ENCODE results near the gene AP2A1.
"Not testable (repeated sequence)": the region's sequence is repeated elsewhere in the genome, so short reads cannot be mapped to it uniquely, and the experiment has no call there.

Gene AP2A1

GRCh38 chr19:49766930-49767299 lies at the start of gene AP2A1:
Gene AP2A1 (plus strand): TSS chr19:49767001. CDS start chr19:49767134, 133 bp downstream.
- DNase-seq: no peak

GRCh38 chr19:49718511-49718910 lies 48.3 kb upstream of the AP2A1 start:
- DNase-seq: no peak

GRCh38 chr19:49718991-49719390 lies 47.8 kb upstream of the AP2A1 start:
- DNase-seq: no peak

- DNase-seq: not testable (repeated sequence)
These were observed 47.4 kb upstream of the AP2A1 start for GRCh38 chr19:49719420-49719819.

GRCh38 chr19:49727217-49728030 lies 39.4 kb upstream of the AP2A1 start:
- no peak for DNase-seq

GRCh38 chr19:49730166-49730565 lies 36.6 kb upstream of the AP2A1 start:
- DNase-seq: no peak

GRCh38 chr19:49738268-49738667 lies 28.5 kb upstream of the AP2A1 start:
- no peak for DNase-seq

GRCh38 chr19:49739098-49739497 lies 27.7 kb upstream of the AP2A1 start:
- no peak for DNase-seq

GRCh38 chr19:49739933-49740332 lies 26.9 kb upstream of the AP2A1 start:
- no peak for DNase-seq

GRCh38 chr19:49741210-49741844 lies 25.5 kb upstream of the AP2A1 start:
- no peak for DNase-seq

GRCh38 chr19:49744946-49745381 lies 21.8 kb upstream of the AP2A1 start:
- DNase-seq: no peak

GRCh38 chr19:49746206-49746958 lies 20.4 kb upstream of the AP2A1 start:
- DNase-seq: peak; percentile 10 to 69 (median 30)

- no peak for DNase-seq
These were observed 17.6 kb upstream of the AP2A1 start for GRCh38 chr19:49749055-49749716.

- no peak for DNase-seq
These were observed 17.0 kb upstream of the AP2A1 start for GRCh38 chr19:49749771-49750170.

- no peak for DNase-seq
These were observed 14.1 kb upstream of the AP2A1 start for GRCh38 chr19:49752701-49753100.

GRCh38 chr19:49755956-49756355 lies 10.8 kb upstream of the AP2A1 start:
- no peak for DNase-seq

GRCh38 chr19:49758292-49758691 lies 8.5 kb upstream of the AP2A1 start:
- no peak for DNase-seq

- DNase-seq: no peak
These were observed 5.6 kb upstream of the AP2A1 start for GRCh38 chr19:49761249-49761624.

GRCh38 chr19:49761625-49762311 lies 5.0 kb upstream of the AP2A1 start:
- peak in 2 of 6 experiments; percentile 4 to 8 for DNase-seq

GRCh38 chr19:49763230-49763629 lies 3.6 kb upstream of the AP2A1 start, which contains the start of gene TSKS:
Gene TSKS (minus strand): TSS chr19:49763306. CDS start chr19:49763247, 59 bp downstream.
- no peak for DNase-seq

GRCh38 chr19:49764341-49764740 lies 2.5 kb upstream of the AP2A1 start:
- DNase-seq: no peak
